Keratinocyte (primary cell): ENCODE data around the gene NLRP1.

Source experiments
- CTCF ChIP-seq, 3 experiments: IDR thresholded peaks in 1 of 3; conservative IDR thresholded peaks in 1 of 3; optimal IDR thresholded peaks in 1 of 3; 2 replicates in 2 of 3; 3 replicates in 1 of 3; pipeline versions ENCODE3 to v1.5.1; 2011; ENCODE audit warnings: low read length in 3 of 3, mild to moderate bottlenecking in 3 of 3, moderate library complexity in 2 of 3, control low read depth in 1 of 3, inconsistent platforms in 1 of 3; ENCODE audit not compliant: insufficient read depth in 2 of 3; ENCODE audit errors: extremely low read depth in 1 of 3
- EZH2 ChIP-seq: IDR thresholded peaks from one replicate; pipeline ENCODE4 v1.6.1; 2012; ENCODE audit warnings: inconsistent platforms, mild to moderate bottlenecking, low read length, moderate library complexity

GRCh38 chr17:5485270-5486205 is 98.8 kb downstream of the NLRP1 start, which contains the start of gene DERL2:
- TF ChIP-seq CTCF (optimal IDR thresholded peaks at IDR 0.05 in 1 of 3, IDR thresholded peaks at IDR 0.05 in 1 of 3, conservative IDR thresholded peaks at IDR 0.05 in 1 of 3; ENCODE audit: extremely low read depth in 1 of 3, insufficient read depth in 2 of 3, low read length in 3 of 3) (peak in 1 of 3 experiments; percentile 6), EZH2 (no peak)
